Fibroblast of lung (primary cell): ENCODE data around the gene KIF26B.

ENCODE experiments used
- EZH2 ChIP-seq: IDR thresholded peaks from 2 replicates; pipeline ENCODE4 v1.5.1; 2012; ENCODE audit warnings: low read length, control low read depth, mild to moderate bottlenecking; ENCODE audit errors: missing control alignments
- TF ChIP-seq, protein P1 (sequence below), 2 donors: IDR thresholded peaks in 1 of 2; conservative IDR thresholded peaks in 1 of 2; 1 replicate in 1 of 2; 2 replicates in 1 of 2; pipeline ENCODE4 v1.5.1; 2011 to 2012; ENCODE audit warnings: low read length in 2 of 2, control low read depth in 1 of 2, inconsistent platforms in 1 of 2, low read depth in 1 of 2, mild to moderate bottlenecking in 1 of 2

DNA sequence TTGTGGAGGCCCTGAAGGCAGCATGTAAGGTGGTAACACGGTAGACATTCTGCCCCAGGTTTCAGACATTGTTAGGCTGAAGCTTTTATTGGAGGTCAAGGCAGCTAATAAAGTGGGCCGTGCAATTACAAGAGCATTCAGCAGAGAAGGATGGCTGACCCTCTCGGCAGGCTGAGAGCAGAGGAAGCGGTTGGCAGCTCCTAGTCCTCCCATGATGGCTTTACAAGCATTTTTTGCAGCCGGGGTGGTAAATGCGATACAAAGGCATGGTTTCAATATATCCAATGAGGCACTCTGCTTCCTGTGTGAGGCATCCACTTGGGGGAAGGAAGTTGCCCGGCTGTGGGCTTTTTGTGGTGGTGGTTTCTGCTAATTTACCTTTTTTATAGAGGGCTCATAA, 14.6 kb downstream of the KIF26B start:
- TF ChIP-seq, protein P1, sequence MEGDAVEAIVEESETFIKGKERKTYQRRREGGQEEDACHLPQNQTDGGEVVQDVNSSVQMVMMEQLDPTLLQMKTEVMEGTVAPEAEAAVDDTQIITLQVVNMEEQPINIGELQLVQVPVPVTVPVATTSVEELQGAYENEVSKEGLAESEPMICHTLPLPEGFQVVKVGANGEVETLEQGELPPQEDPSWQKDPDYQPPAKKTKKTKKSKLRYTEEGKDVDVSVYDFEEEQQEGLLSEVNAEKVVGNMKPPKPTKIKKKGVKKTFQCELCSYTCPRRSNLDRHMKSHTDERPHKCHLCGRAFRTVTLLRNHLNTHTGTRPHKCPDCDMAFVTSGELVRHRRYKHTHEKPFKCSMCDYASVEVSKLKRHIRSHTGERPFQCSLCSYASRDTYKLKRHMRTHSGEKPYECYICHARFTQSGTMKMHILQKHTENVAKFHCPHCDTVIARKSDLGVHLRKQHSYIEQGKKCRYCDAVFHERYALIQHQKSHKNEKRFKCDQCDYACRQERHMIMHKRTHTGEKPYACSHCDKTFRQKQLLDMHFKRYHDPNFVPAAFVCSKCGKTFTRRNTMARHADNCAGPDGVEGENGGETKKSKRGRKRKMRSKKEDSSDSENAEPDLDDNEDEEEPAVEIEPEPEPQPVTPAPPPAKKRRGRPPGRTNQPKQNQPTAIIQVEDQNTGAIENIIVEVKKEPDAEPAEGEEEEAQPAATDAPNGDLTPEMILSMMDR (conservative IDR thresholded peaks at IDR 0.05 in 1 of 2, IDR thresholded peaks at IDR 0.05 in 1 of 2; ENCODE audit: low read depth in 1 of 2, low read length in 2 of 2) = no peak
- TF ChIP-seq EZH2 = no peak
